ENCODE measurements around the gene ACTRT2.

The ACTRT2 gene
- 0 to 0.03 (median 0) reads per million in 18 experiments for total RNA-seq

DNA sequence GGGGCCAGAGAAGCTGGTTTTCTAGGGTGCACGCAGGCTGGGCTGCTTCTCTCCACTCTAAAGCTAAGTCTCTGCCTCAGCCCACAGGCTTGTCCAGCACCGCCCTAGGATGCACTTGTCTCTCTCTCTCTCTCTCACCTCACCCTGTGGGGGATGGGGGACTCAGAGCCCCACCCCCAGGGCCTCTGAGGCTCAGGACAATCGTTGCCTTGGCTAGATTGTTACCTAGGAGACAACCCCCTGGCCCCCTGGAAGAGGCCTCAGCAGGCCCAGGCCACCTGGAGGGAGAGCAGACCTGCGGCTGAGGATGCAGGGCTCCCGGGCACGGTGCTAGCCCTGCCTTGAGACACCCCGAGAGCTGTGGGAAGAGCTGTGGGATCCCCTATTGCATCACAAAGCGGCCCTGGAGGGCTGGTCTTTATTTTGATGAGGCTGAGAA lies at the start of gene ACTRT2:
ACTRT2 (plus strand) TSS at position 235 of the 439 bp plus-strand sequence. CDS start 220 bp downstream, outside the sequence.
- no peak for DNase-seq

DNA sequence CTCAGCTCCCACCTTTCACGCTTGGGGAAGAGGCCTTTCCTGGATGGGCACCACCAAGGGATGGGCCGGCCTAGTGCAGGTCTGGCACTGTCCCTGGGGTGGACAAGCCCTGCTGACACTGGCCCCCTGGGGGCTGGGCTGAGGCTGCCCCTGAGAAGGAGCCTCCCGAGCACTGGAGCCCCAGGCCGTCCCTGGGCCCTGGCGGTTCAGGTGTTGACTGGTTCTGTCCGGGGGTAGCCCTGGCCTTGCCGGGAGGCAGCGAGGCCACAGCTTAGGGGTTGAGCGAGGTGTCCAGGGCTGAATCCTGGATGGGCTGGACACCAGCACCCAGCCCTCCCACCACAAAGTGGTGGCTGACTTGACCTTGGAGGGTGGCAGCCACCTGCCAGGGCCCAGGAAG lies 49.7 kb upstream of the ACTRT2 start:
- DNase-seq: no peak

DNA sequence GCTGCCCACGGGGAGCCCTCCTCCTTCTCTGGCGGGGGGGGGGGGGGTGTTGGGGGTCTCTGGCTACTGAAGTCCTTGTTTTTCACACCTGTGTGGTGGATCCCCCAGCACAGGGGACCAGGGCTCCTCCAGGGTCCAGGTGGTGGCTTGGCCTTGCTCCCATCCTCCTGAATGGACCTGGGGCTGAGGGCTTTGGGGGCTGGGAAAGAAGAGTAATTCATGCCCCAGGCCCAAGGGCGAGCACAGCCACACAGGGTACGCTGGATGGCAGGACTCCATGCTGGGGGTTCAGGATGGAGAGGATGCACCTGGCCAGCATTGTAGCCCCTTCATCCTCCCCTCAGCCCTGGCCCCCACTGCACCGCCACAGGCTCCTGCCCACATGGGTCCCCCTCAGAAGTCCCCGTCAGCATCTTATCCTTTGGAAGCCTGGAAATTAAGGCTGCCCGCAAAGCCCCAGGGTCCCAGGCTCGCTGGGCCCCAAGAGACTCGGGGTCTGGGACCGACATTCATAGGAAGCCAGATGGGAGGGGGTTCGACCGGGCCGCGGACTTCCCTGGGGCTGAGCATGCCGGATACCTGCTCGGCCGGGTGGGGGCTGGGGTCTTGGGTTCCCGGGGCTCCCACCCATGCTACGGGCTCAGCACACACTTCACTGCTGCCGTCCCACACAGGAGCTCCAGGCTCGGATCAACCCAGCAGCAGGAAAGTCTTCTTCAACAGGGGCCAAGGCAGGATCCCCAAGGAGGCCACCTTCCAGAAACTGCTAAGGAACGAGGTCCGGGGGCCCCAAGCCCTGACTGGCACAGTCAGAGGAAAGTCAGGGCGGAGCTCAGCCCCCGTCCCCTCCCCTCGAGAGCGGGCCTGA lies 49.0 kb upstream of the ACTRT2 start:
- DNase-seq: no peak

DNA sequence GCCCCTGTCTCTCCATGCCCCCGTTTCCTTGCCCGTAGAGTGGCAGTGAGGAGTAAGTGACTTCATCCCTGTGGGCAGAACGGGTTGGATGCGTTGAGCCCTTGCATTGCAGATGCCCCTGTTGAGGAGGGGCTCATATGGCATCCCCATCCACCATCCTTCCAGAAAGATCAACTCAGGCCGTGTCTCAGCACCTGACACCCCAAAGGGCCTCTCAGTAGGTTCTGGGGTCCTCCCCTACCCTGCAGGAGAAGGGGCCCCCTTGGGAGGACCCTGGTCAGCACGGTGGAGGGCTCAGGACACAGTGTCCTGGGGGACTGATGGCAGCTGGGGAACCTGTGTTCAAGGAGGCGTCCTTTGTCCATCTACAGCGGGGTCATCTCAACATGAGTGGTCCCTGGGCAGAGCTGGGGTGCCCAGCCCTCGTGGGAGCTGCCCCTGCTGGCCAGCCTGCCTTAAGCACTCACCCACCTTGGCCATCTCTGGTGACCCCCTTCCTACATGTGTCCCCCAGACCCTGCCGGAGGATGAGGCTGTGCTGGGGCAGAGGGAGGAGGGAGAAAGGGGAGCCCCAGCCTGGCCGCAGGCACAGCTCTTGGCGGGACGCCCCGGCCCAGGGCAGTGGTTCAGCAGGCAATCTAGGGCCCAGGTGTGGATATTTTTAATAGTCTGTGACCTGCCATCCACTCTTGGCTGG lies 48.2 kb upstream of the ACTRT2 start:
- DNase-seq: no peak

DNA sequence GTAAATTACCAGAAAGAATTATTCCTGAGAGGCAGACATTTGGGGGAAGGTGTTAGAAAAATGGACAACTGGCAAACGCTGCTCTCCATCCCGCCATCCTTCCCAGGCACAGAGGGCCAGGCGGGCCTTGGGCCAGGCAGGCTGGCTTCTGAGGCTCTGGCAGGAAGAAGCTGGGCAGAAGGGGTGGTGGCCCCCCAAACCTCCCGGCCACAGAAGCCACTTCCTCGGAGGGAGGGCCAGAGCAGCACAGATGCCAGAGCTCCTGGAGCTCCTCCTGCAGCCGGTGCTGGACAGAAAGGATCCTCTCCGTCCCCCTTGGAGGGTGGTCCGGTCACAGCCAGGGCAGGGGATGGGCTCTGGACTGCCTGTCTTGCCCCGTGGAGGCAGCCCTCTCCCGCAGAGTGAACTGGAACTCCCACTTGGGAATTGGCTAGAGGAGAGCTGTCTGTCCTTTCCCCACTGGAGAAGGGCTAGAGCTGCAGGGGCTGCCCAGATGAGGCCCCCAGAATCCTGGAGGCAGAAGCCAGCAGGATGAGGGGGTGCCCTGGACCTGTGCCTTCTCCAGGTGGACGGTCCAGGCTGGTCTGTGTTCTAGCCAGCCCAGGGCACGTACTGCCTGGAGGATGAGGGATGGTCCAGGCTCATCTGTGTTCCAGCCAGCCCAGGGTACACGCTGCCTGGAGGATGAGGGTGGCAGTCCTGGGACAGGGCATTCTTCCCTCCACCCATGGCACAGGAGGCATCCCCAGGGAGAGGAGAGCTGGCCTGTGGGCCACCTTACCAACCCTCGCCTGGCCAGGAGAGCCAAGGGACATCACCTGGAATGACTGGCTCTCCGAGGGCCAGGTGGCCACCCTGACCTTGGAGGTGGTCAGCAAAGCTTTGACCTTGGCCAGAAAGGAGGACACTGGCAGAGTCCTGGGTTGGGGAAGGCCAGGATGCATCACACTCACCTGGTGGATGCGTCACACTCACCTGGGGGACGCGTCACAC lies 47.4 kb upstream of the ACTRT2 start:
- no peak for DNase-seq

DNA sequence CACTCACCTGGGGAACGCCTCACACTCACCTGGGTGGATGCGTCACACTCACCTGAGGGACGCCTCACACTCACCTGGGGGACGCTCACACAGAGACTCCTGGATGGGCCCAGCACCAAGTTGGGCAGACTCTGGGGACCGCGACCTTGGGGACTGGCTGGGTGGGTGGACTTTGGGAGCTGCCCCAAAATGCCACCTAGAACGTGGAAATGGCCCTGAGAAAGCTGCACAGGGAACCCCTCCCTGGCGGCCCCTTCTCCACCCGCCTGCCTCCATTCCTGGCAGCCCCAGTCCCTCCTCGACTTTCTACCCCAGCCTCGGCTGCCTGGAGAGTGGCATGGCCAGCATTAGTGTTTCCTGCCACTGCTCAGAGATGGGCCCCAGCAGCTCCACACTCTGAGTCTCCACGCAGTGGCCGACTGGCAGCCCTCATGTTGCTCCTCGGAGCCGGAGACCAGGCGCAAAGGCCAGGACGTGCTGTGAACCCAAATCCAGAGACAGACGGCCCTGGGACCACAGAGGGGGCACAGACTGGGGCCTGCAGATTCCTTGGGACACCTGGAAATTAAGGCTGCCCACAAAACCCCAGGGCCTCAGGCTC lies 46.5 kb upstream of the ACTRT2 start:
- no peak for DNase-seq

DNA sequence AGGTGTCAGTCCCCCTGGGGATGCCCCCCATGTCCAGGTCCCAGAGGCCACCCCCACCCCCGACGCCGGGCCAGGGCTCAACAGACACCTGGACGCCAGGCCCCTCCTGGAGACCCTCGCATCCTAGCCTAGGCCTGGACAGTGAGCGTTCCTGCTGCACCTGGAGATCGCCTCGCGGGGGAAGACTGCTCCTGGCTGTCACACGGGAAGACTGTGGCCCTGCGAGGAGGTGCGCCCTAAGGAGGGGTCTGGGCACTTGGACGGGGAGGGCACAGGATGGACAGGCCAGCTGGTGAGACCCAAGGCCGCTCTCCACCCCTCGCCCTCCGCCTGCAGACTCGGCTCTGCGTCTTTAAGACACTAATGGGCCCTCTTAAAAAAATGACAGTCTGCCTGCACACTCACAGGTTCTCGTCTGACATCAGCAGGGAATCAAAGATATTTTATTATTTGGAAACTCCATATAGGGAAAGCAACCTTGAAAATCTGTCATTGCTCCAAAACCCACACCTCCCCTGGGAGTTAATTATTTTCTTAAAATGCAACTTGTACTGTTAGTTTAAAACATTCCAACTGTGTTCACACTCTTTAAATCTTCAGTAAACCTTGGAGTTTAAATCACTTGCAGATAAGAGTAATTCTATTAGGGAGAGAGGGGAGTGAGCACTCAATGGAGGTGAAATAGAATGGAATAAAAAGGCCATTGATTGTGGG lies 45.6 kb upstream of the ACTRT2 start:
- DNase-seq: no peak

DNA sequence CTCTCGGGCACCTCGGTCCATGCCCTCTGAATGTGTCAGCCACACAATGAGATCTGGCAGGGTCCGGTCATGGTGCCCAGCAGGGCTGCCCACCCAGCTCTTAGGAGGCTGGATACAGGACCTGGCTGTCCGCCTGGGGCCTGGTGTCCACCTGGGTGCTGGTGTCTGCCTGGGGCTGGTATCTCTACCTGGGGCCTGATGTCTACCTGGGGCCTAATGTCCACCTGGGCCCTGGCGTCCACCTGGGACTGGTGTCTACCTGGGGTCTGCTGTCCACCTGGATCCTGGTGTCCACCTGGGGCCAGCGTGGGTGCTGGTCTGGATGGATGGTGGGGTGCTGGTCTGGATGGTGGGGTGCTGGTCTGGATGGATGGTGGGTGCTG lies 45.1 kb upstream of the ACTRT2 start:
- no peak for DNase-seq

DNA sequence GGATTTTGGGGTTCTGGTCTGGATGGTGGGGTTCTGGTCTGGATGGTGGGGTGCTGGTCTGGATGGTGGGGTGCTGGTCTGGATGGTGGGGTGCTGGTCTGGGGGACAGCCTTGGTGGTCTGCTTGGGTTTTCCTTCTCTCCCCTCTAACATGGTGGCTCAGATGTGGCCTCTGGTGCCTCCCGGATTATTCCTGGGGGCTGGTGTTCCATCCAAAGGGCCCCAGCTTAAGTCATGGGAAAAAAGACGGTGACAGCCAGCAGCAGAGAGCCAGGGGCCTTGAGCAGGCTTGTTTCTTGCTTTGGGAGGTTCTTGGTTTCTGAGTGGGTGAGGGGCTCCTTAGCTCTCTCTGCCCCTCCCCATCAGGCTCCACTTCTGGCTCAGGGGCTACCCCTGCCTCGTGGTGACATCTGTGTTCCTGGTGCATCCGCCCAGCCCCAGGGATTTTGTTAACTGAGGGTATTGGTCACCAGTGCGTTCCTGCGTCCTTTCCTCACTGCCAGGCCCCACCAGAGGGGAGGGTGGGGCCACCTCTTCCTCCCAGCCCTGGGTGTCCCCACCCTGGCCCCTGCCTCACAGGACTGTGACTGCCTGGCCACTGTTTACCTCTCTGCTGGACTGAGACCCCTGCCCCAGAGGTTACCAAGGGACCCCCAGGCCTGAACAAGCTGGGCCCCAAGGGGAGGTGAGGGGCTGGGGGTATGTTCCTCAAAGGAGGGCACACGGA lies 43.2 kb upstream of the ACTRT2 start:
- DNase-seq: no peak

DNA sequence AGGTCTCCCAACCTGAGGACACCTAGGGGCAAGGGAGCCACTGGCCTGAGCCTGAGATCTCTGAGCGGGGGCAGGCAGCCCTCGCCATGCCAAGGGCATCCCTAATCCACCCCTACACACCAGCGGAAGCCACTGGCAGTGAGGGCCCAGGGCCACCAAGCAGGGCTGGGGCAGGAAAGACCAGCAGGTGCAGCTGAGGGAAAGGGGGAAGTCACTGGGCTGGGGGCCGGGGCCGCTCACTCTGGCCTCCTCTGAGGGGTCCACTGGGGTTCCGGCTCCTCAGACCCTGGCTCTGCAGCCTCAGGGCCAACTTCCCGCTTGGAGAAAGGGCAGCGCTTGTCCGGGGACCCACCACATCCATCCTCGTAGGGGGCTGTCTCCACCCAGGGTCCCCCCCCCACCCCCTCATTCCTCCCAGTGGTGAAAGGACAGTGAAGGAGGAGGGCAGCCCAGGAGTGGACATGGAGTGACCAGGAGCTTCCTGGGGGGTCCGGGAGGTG lies 42.5 kb upstream of the ACTRT2 start:
- DNase-seq: no peak

DNA sequence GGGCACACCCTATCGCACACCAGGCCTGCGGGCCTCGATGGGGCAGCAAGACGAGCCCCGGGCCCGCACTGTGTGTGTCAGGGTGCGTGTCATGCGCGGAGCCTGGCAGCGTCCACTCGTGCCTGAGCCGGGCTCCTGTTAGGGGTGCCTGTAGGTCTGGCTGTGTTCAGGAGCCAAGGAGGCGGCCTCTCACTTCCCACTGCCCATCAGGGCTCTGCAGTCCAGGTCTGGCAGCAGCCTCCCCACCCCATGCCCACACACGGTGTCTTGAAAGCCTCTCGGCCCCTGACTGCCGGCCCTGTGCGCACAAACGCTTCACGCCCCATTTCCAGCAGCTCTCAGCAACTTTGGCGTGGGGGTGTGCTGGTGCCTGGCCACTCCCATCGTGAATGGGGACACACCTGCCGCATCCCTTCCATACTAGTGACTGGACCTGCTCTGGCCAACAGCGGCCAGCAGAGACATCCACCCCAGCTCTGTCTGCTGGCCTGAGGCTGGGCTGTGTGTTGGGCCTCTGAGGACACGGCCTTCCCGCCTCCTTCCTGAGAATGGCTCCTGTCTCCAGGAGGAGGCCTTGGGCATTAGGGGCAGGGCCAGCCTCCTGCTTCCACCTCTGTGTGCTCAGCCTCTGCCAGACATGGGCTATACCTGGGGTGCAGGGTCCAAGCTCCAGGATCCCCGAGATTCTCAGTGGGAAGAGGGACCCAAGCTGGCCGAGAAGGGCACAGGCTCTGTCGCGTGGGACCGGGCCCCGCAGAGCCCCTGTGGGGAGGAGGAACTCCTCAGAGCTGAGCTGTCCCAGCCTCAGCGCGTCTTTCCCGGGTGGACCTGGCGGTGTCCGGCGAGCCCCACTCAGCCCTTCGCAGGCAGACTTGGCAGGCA lies 41.8 kb upstream of the ACTRT2 start:
- no peak for DNase-seq

DNA sequence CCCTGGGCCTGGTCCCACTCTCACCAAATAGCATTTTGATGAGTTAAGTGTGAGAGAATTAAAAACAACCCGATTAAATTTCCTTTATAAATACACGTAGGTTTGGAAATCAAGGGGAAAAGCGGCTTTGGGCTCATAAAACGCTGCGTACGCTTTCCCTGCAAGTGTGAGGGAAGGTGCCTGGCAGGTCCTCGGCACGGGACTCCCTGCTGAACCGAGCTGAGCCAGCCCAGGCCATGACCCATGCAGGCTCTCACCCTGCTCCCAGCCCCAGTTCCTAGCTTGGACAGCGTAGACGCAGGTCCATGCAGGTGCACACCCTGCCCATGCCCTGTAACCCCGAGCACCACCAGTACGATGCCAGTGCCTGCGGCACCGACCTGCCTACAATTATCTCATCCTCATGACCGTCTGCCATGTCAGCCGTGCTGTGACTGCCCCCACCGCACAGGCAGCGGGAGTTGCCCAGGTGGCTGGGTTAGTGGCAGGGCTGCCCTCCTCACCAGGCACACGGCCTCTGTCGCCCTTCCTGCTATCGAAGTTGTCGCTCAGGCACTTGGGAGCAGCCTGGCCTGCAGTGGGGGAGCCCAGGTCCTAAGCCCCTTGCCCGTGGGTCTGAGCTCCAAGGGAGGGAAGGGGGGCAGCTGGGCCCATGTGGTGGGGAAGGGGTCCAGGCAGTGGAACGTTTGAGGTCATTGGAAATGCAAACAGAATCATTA lies 41.0 kb upstream of the ACTRT2 start:
- no peak for DNase-seq

DNA sequence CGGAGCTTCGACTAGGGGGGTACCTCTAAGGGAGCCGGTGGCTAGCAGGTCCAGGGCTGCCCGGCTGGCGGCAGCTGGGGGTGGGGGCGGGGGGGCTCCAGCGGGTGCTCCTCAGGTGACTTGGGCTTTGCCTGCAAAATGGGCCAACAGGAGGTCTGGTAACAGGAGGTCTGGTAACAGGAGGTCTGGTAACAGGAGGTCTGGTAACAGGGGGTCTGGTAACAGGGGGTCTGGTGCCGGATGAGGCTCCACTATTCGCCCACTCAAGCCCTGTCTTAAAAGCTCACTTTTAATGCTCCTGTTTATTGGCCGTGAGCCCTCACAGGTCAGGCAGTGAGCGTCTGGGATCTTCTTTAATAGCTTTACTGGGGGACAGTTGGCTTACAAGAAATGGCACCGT lies 40.4 kb upstream of the ACTRT2 start:
- DNase-seq: no peak

DNA sequence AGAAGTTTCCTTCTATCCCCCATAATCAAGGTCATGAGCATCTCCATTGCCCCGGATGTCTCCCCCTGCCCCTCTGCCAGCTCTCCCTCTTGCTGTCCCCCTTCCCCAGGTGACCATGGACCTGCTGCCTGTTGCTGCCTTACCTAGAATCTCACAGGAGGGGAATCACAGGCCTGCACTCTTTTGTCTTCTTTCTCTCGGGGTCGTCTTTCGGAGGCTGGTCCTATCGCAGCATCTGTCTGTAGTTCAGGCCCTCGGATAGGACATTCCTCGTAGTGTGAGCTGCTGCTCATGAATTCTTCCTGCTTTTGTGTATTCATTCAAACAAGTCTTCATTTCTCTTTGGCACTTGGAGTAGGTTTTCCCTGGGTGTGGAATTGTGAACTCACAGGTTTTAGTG lies 39.9 kb upstream of the ACTRT2 start:
- DNase-seq: no peak

DNA sequence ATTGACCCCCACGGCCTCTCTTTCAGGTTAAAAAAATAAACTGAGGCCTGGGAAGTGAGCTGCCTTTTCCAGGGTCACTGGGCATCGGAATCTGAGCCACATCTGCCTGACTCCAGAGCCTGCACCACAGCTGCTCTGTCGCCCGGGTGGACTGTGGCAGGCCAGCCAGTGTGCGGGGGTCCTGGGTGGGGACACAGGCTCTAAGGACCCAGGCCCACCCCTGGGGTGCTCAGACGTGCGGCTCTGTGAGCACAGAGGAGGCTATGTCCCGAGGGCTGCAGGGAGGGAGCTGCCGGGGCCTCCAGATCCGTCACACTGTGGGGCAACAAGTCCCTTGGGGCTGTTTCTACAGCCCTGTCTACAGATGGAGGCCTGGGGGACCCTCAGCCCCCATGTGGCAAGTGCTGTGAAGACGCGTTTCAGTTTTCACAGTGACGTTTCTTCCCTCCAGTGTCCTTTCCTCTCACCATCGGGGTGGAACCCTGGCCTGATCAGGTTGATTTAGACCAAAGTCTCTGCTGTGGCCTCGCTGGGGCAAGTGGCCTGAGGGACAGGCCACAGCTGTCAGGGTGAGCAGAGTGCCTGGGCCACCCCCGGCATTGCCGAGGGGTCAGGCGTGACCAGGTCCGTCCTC lies 39.2 kb upstream of the ACTRT2 start:
- DNase-seq: no peak

DNA sequence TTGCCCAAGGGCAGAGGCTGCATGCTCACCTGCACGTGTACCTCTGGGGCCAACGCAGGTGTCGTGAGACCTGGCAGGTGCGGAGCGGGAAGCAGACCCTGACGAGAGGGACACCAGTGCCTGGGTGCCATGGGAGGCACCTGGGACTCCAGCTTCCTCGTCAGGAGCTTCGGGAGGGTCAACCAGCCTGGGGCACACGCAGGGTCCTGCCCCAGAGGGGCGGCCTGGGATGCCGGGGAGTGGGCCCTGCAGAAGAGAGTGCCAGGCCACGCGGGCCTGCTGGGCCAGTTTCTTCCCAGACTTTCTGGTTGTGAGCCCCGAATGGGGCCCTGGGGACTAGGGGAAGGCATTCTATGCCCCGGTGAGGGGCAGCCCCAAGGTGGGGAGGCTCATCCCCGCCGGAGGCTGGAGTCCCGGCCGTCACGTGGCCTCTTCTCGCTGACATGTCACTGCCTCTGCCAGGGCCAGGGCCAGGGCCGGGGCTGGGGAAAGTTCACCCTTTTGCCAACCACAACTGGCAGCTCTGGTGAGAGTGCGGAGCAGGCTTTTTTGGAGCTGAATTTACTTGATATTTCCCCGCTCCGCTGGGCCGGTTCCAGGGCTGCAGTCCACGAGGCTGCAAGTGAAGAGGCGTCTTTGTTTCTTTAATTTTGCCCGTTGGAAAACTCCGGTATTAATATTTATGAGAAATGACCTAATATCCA lies 38.5 kb upstream of the ACTRT2 start:
- no peak for DNase-seq

DNA sequence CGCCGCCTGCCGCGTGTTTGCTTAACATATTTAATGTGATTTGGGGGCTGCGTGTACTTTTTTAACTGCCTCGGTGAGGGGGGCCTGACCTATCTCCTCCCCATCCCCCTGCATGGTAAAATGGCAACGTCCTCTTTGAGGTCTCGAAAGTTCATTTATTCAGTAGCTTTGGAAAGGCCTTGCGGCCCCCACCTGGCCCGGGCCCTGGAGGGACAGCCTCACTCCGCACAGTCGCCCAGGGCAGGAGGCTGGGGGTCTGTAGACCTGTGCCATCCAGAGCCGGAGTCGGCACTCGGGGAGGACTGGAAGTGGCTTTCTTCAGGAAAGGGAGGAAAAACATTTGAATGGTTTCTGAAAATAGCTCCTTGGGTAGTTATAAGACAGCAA lies 38.0 kb upstream of the ACTRT2 start:
- DNase-seq: no peak

Data from inflammatory macrophage (primary cell).